NOMO-1 treated with DMSO at 0.1 percent for 48 hours (cell line): ENCODE results near the gene SDK2.
"Not testable (repeated sequence)": the region's sequence is repeated elsewhere in the genome, so short reads cannot be mapped to it uniquely, and the experiment has no call there.

Experiments
- DNase-seq: peaks from one replicate; lab custom pipeline; 2025; ENCODE audit not compliant: unreplicated experiment; lab: John Stamatoyannopoulos, UW

Gene SDK2

GRCh38 chr17:73465130-73465952 is 178.9 kb downstream of the SDK2 start:
- no peak for DNase-seq

- no peak for DNase-seq
Measured at GRCh38 chr17:73464447-73464846, 179.8 kb downstream of the SDK2 start.

GRCh38 chr17:73463821-73464220 is 180.4 kb downstream of the SDK2 start:
- no peak for DNase-seq

- no peak for DNase-seq
Measured at GRCh38 chr17:73462823-73463222, 181.4 kb downstream of the SDK2 start.

GRCh38 chr17:73459980-73460379 is 184.3 kb downstream of the SDK2 start:
- DNase-seq = no peak

GRCh38 chr17:73455767-73456166 is 188.5 kb downstream of the SDK2 start:
- no peak for DNase-seq

- no peak for DNase-seq
Measured at GRCh38 chr17:73455050-73455687, 189.1 kb downstream of the SDK2 start.

- DNase-seq = not testable (repeated sequence)
Measured at GRCh38 chr17:73453494-73453893, 190.8 kb downstream of the SDK2 start.

GRCh38 chr17:73453090-73453489 is 191.2 kb downstream of the SDK2 start:
- DNase-seq = no peak

- DNase-seq = no peak
Measured at GRCh38 chr17:73452009-73452408, 192.2 kb downstream of the SDK2 start.

GRCh38 chr17:73447319-73447718 is 196.9 kb downstream of the SDK2 start:
- no peak for DNase-seq

GRCh38 chr17:73446617-73447016 is 197.6 kb downstream of the SDK2 start:
- DNase-seq = no peak

- DNase-seq = no peak
Measured at GRCh38 chr17:73445466-73445865, 198.8 kb downstream of the SDK2 start.

- DNase-seq = no peak
Measured at GRCh38 chr17:73444021-73444420, 200.2 kb downstream of the SDK2 start.

- no peak for DNase-seq
Measured at GRCh38 chr17:73439597-73439996, 204.6 kb downstream of the SDK2 start.

- no peak for DNase-seq
Measured at GRCh38 chr17:73437826-73438225, 206.4 kb downstream of the SDK2 start.

- DNase-seq = no peak
Measured at GRCh38 chr17:73436954-73437353, 207.3 kb downstream of the SDK2 start.

- no peak for DNase-seq
Measured at GRCh38 chr17:73435412-73435811, 208.8 kb downstream of the SDK2 start.

- DNase-seq = no peak
Measured at GRCh38 chr17:73434154-73434553, 210.1 kb downstream of the SDK2 start.

GRCh38 chr17:73433501-73433900 is 210.7 kb downstream of the SDK2 start:
- DNase-seq = no peak

GRCh38 chr17:73432624-73433190 is 211.5 kb downstream of the SDK2 start:
- no peak for DNase-seq
